GM12878 (cell line): ENCODE data around the gene TMEM259. TPM values are rescaled to one million over a fixed set of nuclear protein-coding genes. Genes with fewer than 3 reads are reported as not detected.

Experiments
- ATAC-seq: fragments of 200-7000 bp; cut with Tn5 transposase; 3 replicates; pipeline ENCODE4 v1.9.1; 2020; ENCODE audit warnings: mild to moderate bottlenecking, moderate library complexity
- BruUV-seq: library from RNA; stranded (reverse); fragments of 400-500 nt; replicated peaks from 2 replicates; lab custom pipeline; 2021; lab: Mats Ljungman, UMichigan
- CTCF ChIA-PET: fragments of 300-600 bp; sonication (Branson Sonifier 250); formaldehyde crosslinking; extraction: SDS; loops from one replicate; lab custom pipeline; 2021; ENCODE audit warnings: inconsistent platforms; lab: Yijun Ruan, JAX
- POLR2A ChIA-PET: fragments of 350-600 bp; formaldehyde crosslinking; extraction: SDS; loops from one replicate; lab custom pipeline; 2021; ENCODE audit warnings: inconsistent platforms; lab: Charles Lee
- RAD21 ChIA-PET: fragments of 300-600 bp; sonication (Branson Sonifier 250); formaldehyde crosslinking; loops from one replicate; lab custom pipeline; 2023; ENCODE audit warnings: antibody characterized with exemption; ENCODE audit not compliant: unreplicated experiment; lab: Charles Lee
- SMC1A ChIA-PET: fragments of 300-600 bp; sonication (Branson Sonifier 250); formaldehyde crosslinking; loops from one replicate; lab custom pipeline; 2023; ENCODE audit not compliant: unreplicated experiment, uncharacterized antibody; lab: Charles Lee
- DNase-seq: peaks from one replicate; pipeline ENCODE4 v3.0.0-alpha.2; 2011; ENCODE audit warnings: low read depth, low spot score
- FAIRE-seq: peaks from 3 replicates; lab custom pipeline; 2011; peaks lifted over from hg19 to GRCh38; lab: Jason Lieb, UNC
- H2AFZ ChIP-seq: 2 replicates; pipeline ENCODE4 v1.6.0; 2011; ENCODE audit warnings: low read depth, low read length, control low read depth; ENCODE audit not compliant: control insufficient read depth
- H3K27ac ChIP-seq: 2 replicates; pipeline ENCODE4 v1.5.1; 2011; ENCODE audit warnings: control low read depth; ENCODE audit not compliant: control insufficient read depth, insufficient read depth
- H3K27me3 ChIP-seq, 2 experiments: replicated peaks in 1 of 2; 2 replicates each; pipeline versions ENCODE4 v1.6.0 to v1.6.1; 2011; ENCODE audit warnings: low read length in 1 of 2; ENCODE audit not compliant: control insufficient read depth in 2 of 2, insufficient read depth in 2 of 2
- H3K36me3 ChIP-seq, 2 experiments: 2 replicates each; pipeline ENCODE4 v1.5.1; 2011; ENCODE audit warnings: low read length in 1 of 2; ENCODE audit not compliant: control insufficient read depth in 2 of 2, insufficient read depth in 2 of 2
- H3K4me1 ChIP-seq: 2 replicates; pipeline ENCODE4 v1.6.1; 2011; ENCODE audit warnings: mild to moderate bottlenecking, low read length, moderate library complexity, mixed read lengths; ENCODE audit not compliant: control insufficient read depth, insufficient read depth
- H3K4me2 ChIP-seq: 2 replicates; pipeline ENCODE4 v1.6.0; 2011; ENCODE audit warnings: control low read depth; ENCODE audit not compliant: control insufficient read depth, insufficient read depth
- H3K4me3 ChIP-seq: fragments of 200-600 bp; sonication (generic); 2 replicates; pipeline ENCODE4 v1.5.1; 2016
- H3K79me2 ChIP-seq: 2 replicates; pipeline ENCODE4 v1.6.0; 2011; ENCODE audit warnings: low read length; ENCODE audit not compliant: control insufficient read depth, insufficient read depth
- H3K9ac ChIP-seq: 2 replicates; pipeline ENCODE4 v1.8.0; 2011; ENCODE audit warnings: low read length, control low read depth, mixed read lengths; ENCODE audit not compliant: control insufficient read depth, insufficient read depth
- H3K9me3 ChIP-seq: replicated peaks from 3 replicates; pipeline ENCODE4 v1.5.1; 2011; ENCODE audit warnings: mild to moderate bottlenecking, low read length; ENCODE audit not compliant: control insufficient read depth, insufficient read depth
- H4K20me1 ChIP-seq: 2 replicates; pipeline ENCODE4 v1.6.0; 2011; ENCODE audit not compliant: control insufficient read depth, insufficient read depth
- E2F8 ChIP-seq: fragments of 450-650 bp; IDR thresholded peaks from 2 replicates; pipeline ENCODE4 v1.6.1; 2018; ENCODE audit warnings: mild to moderate bottlenecking, low read depth, moderate library complexity; ENCODE audit not compliant: partially characterized antibody
- NFIC ChIP-seq: IDR thresholded peaks from 2 replicates; pipeline ENCODE4 v1.6.1; 2012; ENCODE audit warnings: low read depth, mild to moderate bottlenecking, inconsistent platforms, low read length, moderate library complexity
- NFXL1 ChIP-seq: fragments of 450-650 bp; IDR thresholded peaks from 2 replicates; pipeline ENCODE4 v1.6.1; 2017; ENCODE audit warnings: antibody characterized with exemption, mild to moderate bottlenecking, borderline replicate concordance
- POLR2AphosphoS2 ChIP-seq: IDR thresholded peaks from 2 replicates; pipeline ENCODE4 v1.6.1; 2011; ENCODE audit warnings: low read depth, mild to moderate bottlenecking, low read length, improper control_type of control experiment, moderate library complexity
- SIN3A ChIP-seq: IDR thresholded peaks from 2 replicates; pipeline ENCODE4 v1.6.1; 2012; ENCODE audit warnings: low read depth, low read length, improper control_type of control experiment
- WGBS: methylation state at CpG from one replicate; pipeline ENCODE4 v1.1.6; 2016; ENCODE audit warnings: low lambda C conversion rate; ENCODE audit not compliant: insufficient replicate concordance, insufficient coverage; ENCODE audit errors: missing lambda C conversion rate; 5-methylcytosine and 5-hydroxymethylcytosine counted together
- in situ Hi-C: fragments of 300-500 bp; cut with MboI; formaldehyde crosslinking; loops from 9 replicates; pipeline ENCODE4 v1.14.3; 2018; ENCODE audit warnings: mixed read lengths
- intact Hi-C: fragments of 100-400 bp; cut with micrococcal nuclease; formaldehyde crosslinking; loops from one replicate; pipeline ENCODE4 v1.14.2; 2022; ENCODE audit not compliant: unreplicated experiment
- polyA plus RNA-seq, 11 experiments: library from polyadenylated mRNA; depleted of rRNA in 4 of 11; unstranded in 6 of 11; stranded (reverse) in 5 of 11; fragments of >200 nt; fragmentation: Nextera tagmentation in 4 of 11; fragmentation: Illumina TruSeq in 1 of 11; extraction: Ambion mirVana in 4 of 11; extraction: Trizol in 1 of 11; gene quantifications; 1 replicate in 1 of 11; 2 replicates in 10 of 11; pipeline versions ENCODE4 v1.2.1 to v1.2.3, GENCODE V29; 2011 to 2016; ENCODE audit warnings: inconsistent platforms in 2 of 11, missing spikeins in 2 of 11, low read depth in 1 of 11
- total RNA-seq, 4 experiments: library from RNA; depleted of rRNA in 3 of 4; stranded (reverse); fragments of >200 nt in 3 of 4; fragmentation: Illumina TruSeq in 1 of 4; extraction: Trizol in 1 of 4; gene quantifications; 2 replicates each; pipeline versions ENCODE4 v1.2.1 to v1.2.3, GENCODE V29; 2013 to 2021

Gene TMEM259
- total and polyA plus RNA-seq, 10 of the 15 experiments (the other 5 are each of a cell fraction or from before 2014, with no cell fraction given), result 0.43 to 184 (median 62.0) TPM

GRCh38 chr19:991174-991931 lies 29.6 kb downstream of the TMEM259 start (continued):
- TF ChIP-seq E2F8 (no peak), POLR2AphosphoS2 (no peak)

- no peak for ATAC-seq
- in situ Hi-C loops, result no loop called here
These were observed 30.2 kb downstream of the TMEM259 start for GRCh38 chr19:990746-991145.

More at GRCh38 chr19:990746-991145, 30.2 kb downstream of the TMEM259 start:
- Histone ChIP-seq H3K79me2 (no peaks in the 10 kb centered on the region), H4K20me1 (no peaks in the 10 kb centered on the region), H3K9ac (no peak overlapping the region), H3K36me3 (peaks cover 4 to 15% of the 10 kb centered on the region in 2 experiments; a peak in 3 of 4 replicates), H2AFZ (no peak overlapping the region), H3K9me3 (no peaks in the 10 kb centered on the region), H3K27ac (no peak overlapping the region), H3K27me3 (no peaks in the 10 kb centered on the region), H3K4me1 (no peaks in the 10 kb centered on the region), H3K4me2 (no peak overlapping the region), H3K4me3 (no peak overlapping the region)
- ChIA-PET SMC1A (no interaction called here), RAD21 (no interaction called here), CTCF (no interaction called here), POLR2A (interaction anchor here (0.6 kb wide), 1 partner anchor 75 kb away, joined by 3 read pairs; no protein-coding TSS in a partner anchor)
- intact Hi-C loops, result no loop called here
- WGBS, result 93% methylated on average over 22 of the region's 23 CpGs
- no TSS peak for BruUV-seq
- TF ChIP-seq SIN3A (no peak), NFXL1 (no peak), NFIC (no peak)
- FAIRE-seq (no peak), DNase-seq (no peak)
